DMS79 treated with DMSO at 0.1 percent for 48 hours (cell line): ENCODE results near the gene SLC24A3.

Experiments
- DNase-seq: peaks from one replicate; lab custom pipeline; 2025; lab: John Stamatoyannopoulos, UW

Gene SLC24A3

GRCh38 chr20:19304886-19305415 is 92.5 kb downstream of the SLC24A3 start:
- DNase-seq = no peak

- no peak for DNase-seq
These were observed 95.7 kb downstream of the SLC24A3 start for GRCh38 chr20:19308146-19308545.

GRCh38 chr20:19310541-19310940 is 98.1 kb downstream of the SLC24A3 start:
- DNase-seq = no peak

GRCh38 chr20:19313342-19314069 is 101.1 kb downstream of the SLC24A3 start:
- no peak for DNase-seq

- DNase-seq = no peak
These were observed 102.2 kb downstream of the SLC24A3 start for GRCh38 chr20:19314621-19315020.

- no peak for DNase-seq
These were observed 105.0 kb downstream of the SLC24A3 start for GRCh38 chr20:19317237-19318069.

- no peak for DNase-seq
These were observed 106.2 kb downstream of the SLC24A3 start for GRCh38 chr20:19318610-19319009.

GRCh38 chr20:19320005-19320404 is 107.6 kb downstream of the SLC24A3 start:
- no peak for DNase-seq

- no peak for DNase-seq
These were observed 108.7 kb downstream of the SLC24A3 start for GRCh38 chr20:19321176-19321575.

- DNase-seq = no peak
These were observed 109.9 kb downstream of the SLC24A3 start for GRCh38 chr20:19322061-19322985.

- peak; percentile 87 for DNase-seq
These were observed 115.0 kb downstream of the SLC24A3 start for GRCh38 chr20:19327401-19327800.

GRCh38 chr20:19328676-19329075 is 116.2 kb downstream of the SLC24A3 start:
- no peak for DNase-seq

- DNase-seq = no peak
These were observed 117.6 kb downstream of the SLC24A3 start for GRCh38 chr20:19330038-19330437.

GRCh38 chr20:19330731-19331130 is 118.3 kb downstream of the SLC24A3 start:
- DNase-seq = no peak

- DNase-seq = no peak
These were observed 121.1 kb downstream of the SLC24A3 start for GRCh38 chr20:19333563-19333962.

- DNase-seq = no peak
These were observed 122.9 kb downstream of the SLC24A3 start for GRCh38 chr20:19335341-19335740.

- DNase-seq = no peak
These were observed 123.5 kb downstream of the SLC24A3 start for GRCh38 chr20:19335916-19336315.

GRCh38 chr20:19336631-19337030 is 124.2 kb downstream of the SLC24A3 start:
- DNase-seq = no peak

- DNase-seq = no peak
These were observed 125.9 kb downstream of the SLC24A3 start for GRCh38 chr20:19338380-19338779.

GRCh38 chr20:19338960-19339359 is 126.5 kb downstream of the SLC24A3 start:
- DNase-seq = no peak

- no peak for DNase-seq
These were observed 129.1 kb downstream of the SLC24A3 start for GRCh38 chr20:19341348-19342053.
